ENCODE measurements around the gene RASA1. TPM values are rescaled to one million over a fixed set of nuclear protein-coding genes. Genes with fewer than 3 reads are reported as not detected.

The RASA1 gene
- total and polyA plus RNA-seq, 5 donors from 2014 or later = 6.8 to 37.8 (median 8.6) TPM

DNA sequence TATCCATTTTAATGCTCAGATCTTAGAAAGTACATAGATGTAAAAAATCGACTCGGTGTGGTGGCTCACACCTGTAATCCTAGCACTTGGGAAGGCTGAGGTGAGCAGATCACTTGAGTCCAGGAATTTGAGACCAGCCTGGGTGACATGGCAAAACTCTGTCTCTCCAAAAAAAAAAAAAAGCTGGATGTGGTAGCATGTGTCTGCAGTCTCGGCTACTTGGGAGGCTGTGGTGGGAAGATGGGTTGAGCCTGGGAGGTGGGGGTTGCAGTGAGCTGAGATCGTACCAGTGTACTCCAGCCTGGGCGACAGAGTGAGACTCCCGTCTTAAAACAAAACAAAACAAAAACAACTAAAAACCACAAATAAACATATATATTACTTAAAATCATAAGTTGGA is 61.4 kb downstream of the RASA1 start:
- Histone ChIP-seq H3K36me3 (ENCODE audit: control insufficient read depth, insufficient read depth, low read length) (peaks cover 19% of the 10 kb centered on the region), H3K9me3 (ENCODE audit: control insufficient read depth in 2 of 2, low read length in 2 of 2) (no peaks in the 10 kb centered on the region), H3K4me3 (ENCODE audit: low read depth, low read length) (no peak overlapping the region), H3K4me1 (ENCODE audit: control insufficient read depth, insufficient read depth, low read length, poor library complexity, severe bottlenecking) (peaks cover 9% of the 10 kb centered on the region), H3K27ac (ENCODE audit: insufficient read depth, low read length, poor library complexity, severe bottlenecking) (no peak overlapping the region), H3K27me3 (ENCODE audit: control insufficient read depth, insufficient read depth, low read length) (no peaks in the 10 kb centered on the region)
- Mint-ChIP-seq H3K4me3 (peak overlapping the region in 1 of 4 donors; percentile 63), H3K27me3 (no peaks in the 10 kb centered on the region), H3K4me1 (peaks cover 38 to 62% (median 47%) of the 10 kb centered on the region in 4 donors), H3K36me3 (peaks cover 10% of the 10 kb centered on the region), H3K9me3 (no peaks in the 10 kb centered on the region), H3K27ac (peak overlapping the region in 1 of 3 donors; percentile 40)
- ATAC-seq (ENCODE audit: low read depth in 2 of 2) (no peak), DNase-seq (no peak)

DNA sequence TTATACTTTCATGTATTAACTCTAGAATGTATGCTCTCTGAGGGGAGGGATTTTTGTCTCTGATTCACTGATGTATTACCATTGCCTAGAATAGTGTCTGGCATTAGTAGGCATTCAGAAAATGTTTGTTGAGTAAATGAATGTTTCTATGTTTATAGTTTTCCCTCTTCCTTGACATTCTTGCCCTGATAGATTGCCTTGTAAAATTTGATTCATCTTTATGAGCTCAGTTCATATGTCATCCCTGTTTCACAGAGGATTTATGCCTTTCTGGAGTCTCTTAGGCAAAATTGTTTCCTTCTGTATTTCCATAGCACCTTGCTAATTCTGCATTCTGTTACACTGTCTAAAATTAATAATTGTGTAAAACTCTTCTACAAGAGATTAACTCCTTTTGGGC is 72.3 kb downstream of the RASA1 start:
- H3K27ac ChIP-seq (ENCODE audit: insufficient read depth, low read length, poor library complexity, severe bottlenecking) = peak overlapping the region; percentile 66
- H3K27me3 ChIP-seq (ENCODE audit: control insufficient read depth, insufficient read depth, low read length) = no peaks in the 10 kb centered on the region
- peaks cover 33% of the 10 kb centered on the region for H3K36me3 Mint-ChIP-seq

DNA sequence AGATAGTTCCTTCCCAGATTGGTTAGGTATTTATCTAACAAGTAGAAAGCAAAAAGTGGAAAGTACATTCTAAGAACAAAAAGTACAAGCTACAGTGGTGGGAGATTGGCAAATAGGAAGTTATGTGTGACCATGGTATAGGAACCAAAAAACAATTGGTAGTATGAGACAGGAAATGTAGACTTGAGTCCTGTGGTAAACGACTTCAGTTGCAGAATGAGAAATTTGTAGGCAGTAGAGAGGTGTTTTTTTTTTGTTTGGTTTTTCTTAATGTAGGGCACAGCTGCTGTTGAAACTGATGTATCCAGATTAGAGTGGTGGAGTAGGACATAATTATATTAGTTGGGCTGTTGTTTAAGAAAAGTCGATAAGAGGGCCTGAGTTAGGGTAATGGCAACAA is 73.0 kb downstream of the RASA1 start:
- H3K27ac ChIP-seq (ENCODE audit: insufficient read depth, low read length, poor library complexity, severe bottlenecking) = peak overlapping the region; percentile 66
- Mint-ChIP-seq H3K4me3 (peak overlapping the region; percentile 23 to 76 (median 62)), H3K36me3 (peaks cover 30% of the 10 kb centered on the region), H3K9me3 (peaks cover 0 to 3% (median 0%) of the 10 kb centered on the region in 7 donors), H3K27ac (peak overlapping the region; percentile 48 to 99 (median 52)), H3K4me1 (peaks cover 24 to 38% (median 27%) of the 10 kb centered on the region in 4 donors), H3K27me3 (no peaks in the 10 kb centered on the region)
- peaks cover 34% of the 10 kb centered on the region for H3K36me3 ChIP-seq (ENCODE audit: control insufficient read depth, insufficient read depth, low read length)
- ATAC-seq (ENCODE audit: low read depth in 2 of 2) (peak; percentile 89 to 94), DNase-seq (peak in 2 of 3 donors; percentile 70 to 83)
- H3K27me3 ChIP-seq (ENCODE audit: control insufficient read depth, insufficient read depth, low read length) = no peaks in the 10 kb centered on the region
- H3K4me3 ChIP-seq (ENCODE audit: low read depth, low read length) = peak overlapping the region; percentile 81
- H3K4me1 ChIP-seq (ENCODE audit: control insufficient read depth, insufficient read depth, low read length, poor library complexity, severe bottlenecking) = peaks cover 7% of the 10 kb centered on the region
- H3K9me3 ChIP-seq (ENCODE audit: control insufficient read depth in 2 of 2, low read length in 2 of 2) = no peaks in the 10 kb centered on the region

More for the DNA sequence above, 72.3 kb downstream of the RASA1 start:
- H3K4me1 Mint-ChIP-seq = peaks cover 24 to 34% (median 26%) of the 10 kb centered on the region in 4 donors
- no peak for ATAC-seq (ENCODE audit: low read depth in 2 of 2)
- peaks cover 35% of the 10 kb centered on the region for H3K36me3 ChIP-seq (ENCODE audit: control insufficient read depth, insufficient read depth, low read length)
- peaks cover 7% of the 10 kb centered on the region for H3K4me1 ChIP-seq (ENCODE audit: control insufficient read depth, insufficient read depth, low read length, poor library complexity, severe bottlenecking)
- no peak for DNase-seq
- peak overlapping the region in 1 of 4 donors; percentile 49 for H3K4me3 Mint-ChIP-seq
- peaks cover 0 to 3% (median 0%) of the 10 kb centered on the region in 7 donors for H3K9me3 Mint-ChIP-seq
- H3K9me3 ChIP-seq (ENCODE audit: control insufficient read depth in 2 of 2, low read length in 2 of 2) = no peaks in the 10 kb centered on the region
- H3K27me3 Mint-ChIP-seq = no peaks in the 10 kb centered on the region
- H3K27ac Mint-ChIP-seq = peak overlapping the region; percentile 48 to 99 (median 52)
- H3K4me3 ChIP-seq (ENCODE audit: low read depth, low read length) = peak overlapping the region; percentile 81

DNA sequence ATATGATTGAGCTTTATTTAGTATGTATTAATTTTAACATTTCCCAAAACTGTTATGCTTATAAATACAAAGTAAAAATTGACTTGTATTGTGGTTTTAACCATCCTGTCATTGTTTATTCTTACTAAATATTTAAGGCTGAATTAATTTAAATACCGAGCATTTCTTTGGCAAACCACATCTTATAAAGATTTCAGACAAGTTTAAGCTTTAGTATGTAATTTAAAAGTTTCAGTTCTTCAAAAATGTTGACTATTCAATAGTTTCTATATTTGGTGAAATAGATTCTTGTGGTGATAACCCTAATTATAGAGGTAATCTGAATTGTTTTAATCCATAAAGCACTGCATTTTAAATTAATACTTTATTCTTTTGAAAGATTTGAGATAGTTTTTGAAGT is 79.6 kb downstream of the RASA1 start:
- H3K4me3 Mint-ChIP-seq = no peak overlapping the region
- H3K27ac Mint-ChIP-seq = no peak overlapping the region
- no peak overlapping the region for H3K27ac ChIP-seq (ENCODE audit: insufficient read depth, low read length, poor library complexity, severe bottlenecking)
- peaks cover 10 to 39% (median 18%) of the 10 kb centered on the region in 4 donors for H3K4me1 Mint-ChIP-seq
- H3K9me3 ChIP-seq (ENCODE audit: control insufficient read depth in 2 of 2, low read length in 2 of 2) = no peaks in the 10 kb centered on the region
- DNase-seq (no peak), ATAC-seq (ENCODE audit: low read depth in 2 of 2) (no peak)
- peaks cover 29% of the 10 kb centered on the region for H3K36me3 Mint-ChIP-seq
- peaks cover 33% of the 10 kb centered on the region for H3K36me3 ChIP-seq (ENCODE audit: control insufficient read depth, insufficient read depth, low read length)
- no peak overlapping the region for H3K4me3 ChIP-seq (ENCODE audit: low read depth, low read length)
- no peaks in the 10 kb centered on the region for H3K27me3 Mint-ChIP-seq
- H3K4me1 ChIP-seq (ENCODE audit: control insufficient read depth, insufficient read depth, low read length, poor library complexity, severe bottlenecking) = no peaks in the 10 kb centered on the region
- peaks cover 0 to 3% (median 0%) of the 10 kb centered on the region in 7 donors for H3K9me3 Mint-ChIP-seq
- H3K27me3 ChIP-seq (ENCODE audit: control insufficient read depth, insufficient read depth, low read length) = no peaks in the 10 kb centered on the region

DNA sequence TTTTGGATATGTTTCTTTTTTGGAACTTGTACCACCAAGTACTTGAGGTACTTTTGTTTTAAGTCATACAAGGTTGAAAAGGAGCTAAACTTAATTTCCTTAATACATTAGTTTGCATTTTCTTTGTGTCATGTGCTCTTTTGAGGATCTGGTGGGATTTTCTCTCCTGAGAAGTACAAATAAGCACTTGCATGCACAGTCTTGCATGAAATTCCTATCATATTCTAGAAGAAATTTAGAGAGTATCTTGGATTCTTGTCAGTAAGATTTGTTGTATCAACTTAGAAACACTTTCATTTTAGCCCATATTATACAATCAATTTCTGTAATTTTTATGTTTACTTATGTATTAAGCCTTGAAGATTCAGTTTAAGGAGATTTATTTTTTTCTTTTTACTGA is 80.2 kb downstream of the RASA1 start:
- H3K36me3 ChIP-seq (ENCODE audit: control insufficient read depth, insufficient read depth, low read length) = peaks cover 31% of the 10 kb centered on the region
- no peaks in the 10 kb centered on the region for H3K4me1 ChIP-seq (ENCODE audit: control insufficient read depth, insufficient read depth, low read length, poor library complexity, severe bottlenecking)
- Mint-ChIP-seq H3K9me3 (peaks cover 0 to 3% (median 0%) of the 10 kb centered on the region in 7 donors), H3K27me3 (no peaks in the 10 kb centered on the region), H3K4me3 (no peak overlapping the region), H3K4me1 (peaks cover 10 to 43% (median 18%) of the 10 kb centered on the region in 4 donors), H3K36me3 (peaks cover 26% of the 10 kb centered on the region), H3K27ac (no peak overlapping the region)
- H3K27ac ChIP-seq (ENCODE audit: insufficient read depth, low read length, poor library complexity, severe bottlenecking) = no peak overlapping the region
- H3K27me3 ChIP-seq (ENCODE audit: control insufficient read depth, insufficient read depth, low read length) = no peaks in the 10 kb centered on the region
- no peak overlapping the region for H3K4me3 ChIP-seq (ENCODE audit: low read depth, low read length)
- ATAC-seq (ENCODE audit: low read depth in 2 of 2) (no peak), DNase-seq (no peak)
- no peaks in the 10 kb centered on the region for H3K9me3 ChIP-seq (ENCODE audit: control insufficient read depth in 2 of 2, low read length in 2 of 2)

DNA sequence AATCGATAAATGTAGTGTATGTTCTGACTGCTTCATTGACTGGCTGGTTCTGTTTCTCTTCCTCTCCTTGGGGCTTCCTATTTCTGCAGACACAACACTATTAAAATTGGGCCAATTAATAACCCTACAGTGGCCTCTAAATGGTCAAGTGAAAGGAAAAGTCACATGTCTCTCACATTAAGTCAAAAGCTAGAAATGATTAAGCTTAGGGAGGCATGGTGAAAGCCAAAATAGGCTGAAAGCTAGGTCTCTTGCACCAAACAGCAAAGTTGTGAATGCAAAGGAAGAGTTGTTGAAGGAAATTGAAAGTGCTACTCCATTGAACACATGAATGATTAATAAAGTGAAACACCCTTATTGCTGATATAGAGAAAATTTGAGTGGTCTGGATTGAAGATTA is 86.8 kb downstream of the RASA1 start:
- Mint-ChIP-seq H3K36me3 (peaks cover 37% of the 10 kb centered on the region), H3K27ac (peak overlapping the region; percentile 0 to 24 (median 20)), H3K9me3 (no peaks in the 10 kb centered on the region), H3K4me3 (no peak overlapping the region), H3K4me1 (peaks cover 17 to 46% (median 33%) of the 10 kb centered on the region in 4 donors), H3K27me3 (no peaks in the 10 kb centered on the region)
- Histone ChIP-seq H3K27me3 (ENCODE audit: control insufficient read depth, insufficient read depth, low read length) (no peaks in the 10 kb centered on the region), H3K36me3 (ENCODE audit: control insufficient read depth, insufficient read depth, low read length) (peaks cover 38% of the 10 kb centered on the region), H3K27ac (ENCODE audit: insufficient read depth, low read length, poor library complexity, severe bottlenecking) (no peak overlapping the region), H3K4me3 (ENCODE audit: low read depth, low read length) (no peak overlapping the region), H3K4me1 (ENCODE audit: control insufficient read depth, insufficient read depth, low read length, poor library complexity, severe bottlenecking) (no peaks in the 10 kb centered on the region), H3K9me3 (ENCODE audit: control insufficient read depth in 2 of 2, low read length in 2 of 2) (no peaks in the 10 kb centered on the region)
- ATAC-seq (ENCODE audit: low read depth in 2 of 2) (no peak), DNase-seq (no peak)

DNA sequence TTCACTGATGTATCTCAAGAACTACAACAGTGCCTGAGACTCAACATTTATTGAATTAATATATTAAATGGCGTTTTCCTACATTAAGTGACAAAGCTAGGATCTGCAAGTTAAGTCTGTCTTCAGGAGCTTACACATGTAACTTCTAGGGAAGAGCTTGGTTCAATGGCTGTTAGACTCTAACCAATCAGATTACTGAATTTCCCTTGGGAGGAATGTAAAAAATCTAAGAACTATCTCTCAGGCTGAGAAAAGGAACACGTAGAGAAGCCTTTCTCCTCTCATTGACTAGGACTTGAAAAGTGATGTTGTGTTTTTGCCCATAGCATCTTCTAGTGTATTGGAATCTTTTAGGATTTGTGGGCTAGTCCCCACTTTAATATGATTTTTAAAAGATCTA is 91.4 kb downstream of the RASA1 start:
- no peak overlapping the region for H3K27ac ChIP-seq (ENCODE audit: insufficient read depth, low read length, poor library complexity, severe bottlenecking)
- peaks cover 6% of the 10 kb centered on the region for H3K4me1 ChIP-seq (ENCODE audit: control insufficient read depth, insufficient read depth, low read length, poor library complexity, severe bottlenecking)
- peak overlapping the region in 1 of 3 donors; percentile 66 for H3K27ac Mint-ChIP-seq
- peaks cover 19 to 38% (median 30%) of the 10 kb centered on the region in 4 donors for H3K4me1 Mint-ChIP-seq
- no peak for DNase-seq
- no peaks in the 10 kb centered on the region for H3K27me3 ChIP-seq (ENCODE audit: control insufficient read depth, insufficient read depth, low read length)
- H3K27me3 Mint-ChIP-seq = no peaks in the 10 kb centered on the region
- peaks cover 45% of the 10 kb centered on the region for H3K36me3 ChIP-seq (ENCODE audit: control insufficient read depth, insufficient read depth, low read length)
- H3K36me3 Mint-ChIP-seq = peaks cover 36% of the 10 kb centered on the region
- no peak overlapping the region for H3K4me3 ChIP-seq (ENCODE audit: low read depth, low read length)
- no peak for ATAC-seq (ENCODE audit: low read depth in 2 of 2)
- H3K4me3 Mint-ChIP-seq = no peak overlapping the region
- no peaks in the 10 kb centered on the region for H3K9me3 ChIP-seq (ENCODE audit: control insufficient read depth in 2 of 2, low read length in 2 of 2)
- H3K9me3 Mint-ChIP-seq = no peaks in the 10 kb centered on the region

DNA sequence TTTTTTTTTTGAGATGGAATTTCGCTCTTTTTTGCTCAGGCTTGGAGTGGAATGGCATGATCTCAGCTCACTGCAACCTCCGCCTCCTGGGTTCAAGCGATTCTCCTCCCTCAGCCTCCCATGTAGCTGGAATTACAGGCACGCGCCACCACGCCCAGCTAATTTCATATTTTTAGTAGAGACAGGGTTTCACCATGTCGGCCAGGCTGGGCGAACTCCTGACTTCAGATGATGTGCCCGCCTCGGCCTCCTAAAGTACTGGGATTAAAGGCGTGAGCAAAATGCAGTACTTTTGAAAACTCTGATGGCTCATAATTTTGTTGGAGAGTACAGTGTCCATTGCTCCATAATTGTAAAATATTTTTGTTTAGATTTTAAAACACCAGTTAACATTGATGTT is 92.4 kb downstream of the RASA1 start:
- Histone ChIP-seq H3K4me3 (ENCODE audit: low read depth, low read length) (no peak overlapping the region), H3K36me3 (ENCODE audit: control insufficient read depth, insufficient read depth, low read length) (peaks cover 45% of the 10 kb centered on the region), H3K27ac (ENCODE audit: insufficient read depth, low read length, poor library complexity, severe bottlenecking) (no peak overlapping the region), H3K9me3 (ENCODE audit: control insufficient read depth in 2 of 2, low read length in 2 of 2) (no peaks in the 10 kb centered on the region), H3K27me3 (ENCODE audit: control insufficient read depth, insufficient read depth, low read length) (no peaks in the 10 kb centered on the region), H3K4me1 (ENCODE audit: control insufficient read depth, insufficient read depth, low read length, poor library complexity, severe bottlenecking) (peaks cover 6% of the 10 kb centered on the region)
- Mint-ChIP-seq H3K27me3 (no peaks in the 10 kb centered on the region), H3K4me1 (peaks cover 21 to 39% (median 32%) of the 10 kb centered on the region in 4 donors), H3K27ac (no peak overlapping the region), H3K9me3 (peaks cover 0 to 1% (median 0%) of the 10 kb centered on the region in 7 donors), H3K36me3 (peaks cover 28% of the 10 kb centered on the region), H3K4me3 (no peak overlapping the region)
- no peak for DNase-seq
- ATAC-seq (ENCODE audit: low read depth in 2 of 2) = no peak

Data from CD4-positive, CD25-positive, alpha-beta regulatory T cell (primary cell).